A549 treated with DMSO at 1 μM for 4 hours (cell line): ENCODE measurements around the gene MED13. TPM values are rescaled to one million over a fixed set of nuclear protein-coding genes. Genes with fewer than 3 reads are reported as not detected.

ENCODE experiments used
- total RNA-seq: library from RNA; stranded (reverse); fragments of 200-300 nt; extraction: Qiagen RNA extraction; gene quantifications from 5 replicates; pipeline ENCODE4 v1.2.3, GENCODE V29; 2022; ENCODE audit warnings: low read depth

Gene MED13
- 19.7 to 30.1 TPM (median 27.5 TPM) in 5 replicates for total RNA-seq

GRCh38 chr17:62064791-62065563 is at the start of gene MED13:
Gene MED13 (minus strand): TSS chr17:62065278. CDS start chr17:62065205, 73 bp downstream.

GRCh38 chr17:61927208-61928100 is 137.6 kb downstream of the MED13 start, which contains the start of gene INTS2:
Gene INTS2 (minus strand): TSS chr17:61927982. CDS start chr17:61926644, 1,338 bp downstream.

Other genes starting within 250 kb of the MED13 start
- gene BRIP1, start 201.8 kb downstream of the MED13 start, total RNA-seq: 3.9 to 5.8 TPM (median 5.3 TPM) in 5 replicates
- 11.6 to 16.8 TPM (median 15.3 TPM) in 5 replicates for gene INTS2, start 137.3 kb downstream of the MED13 start, total RNA-seq